ENCODE measurements around the gene USP17L27. TPM values are rescaled to one million over a fixed set of nuclear protein-coding genes. Genes with fewer than 3 reads are reported as not detected.
A peak's percentile ranks its signal among the peaks of the same experiment; 100 is the strongest.
"Not testable (repeated sequence)": the region's sequence is repeated elsewhere in the genome, so short reads cannot be mapped to it uniquely, and the experiment has no call there.

Gene USP17L27
- total RNA-seq, 1 donor from 2014 or later: not detected

- peak in 1 of 2 donors; percentile 71 for DNase-seq (ENCODE audit: low spot score in 2 of 2)
- H3K9me3 ChIP-seq; H3K27ac ChIP-seq; H3K36me3 ChIP-seq; H3K27me3 ChIP-seq; H3K4me1 ChIP-seq; intact Hi-C loops (cut with DNase I): not testable (repeated sequence)
- TF ChIP-seq, protein P1, sequence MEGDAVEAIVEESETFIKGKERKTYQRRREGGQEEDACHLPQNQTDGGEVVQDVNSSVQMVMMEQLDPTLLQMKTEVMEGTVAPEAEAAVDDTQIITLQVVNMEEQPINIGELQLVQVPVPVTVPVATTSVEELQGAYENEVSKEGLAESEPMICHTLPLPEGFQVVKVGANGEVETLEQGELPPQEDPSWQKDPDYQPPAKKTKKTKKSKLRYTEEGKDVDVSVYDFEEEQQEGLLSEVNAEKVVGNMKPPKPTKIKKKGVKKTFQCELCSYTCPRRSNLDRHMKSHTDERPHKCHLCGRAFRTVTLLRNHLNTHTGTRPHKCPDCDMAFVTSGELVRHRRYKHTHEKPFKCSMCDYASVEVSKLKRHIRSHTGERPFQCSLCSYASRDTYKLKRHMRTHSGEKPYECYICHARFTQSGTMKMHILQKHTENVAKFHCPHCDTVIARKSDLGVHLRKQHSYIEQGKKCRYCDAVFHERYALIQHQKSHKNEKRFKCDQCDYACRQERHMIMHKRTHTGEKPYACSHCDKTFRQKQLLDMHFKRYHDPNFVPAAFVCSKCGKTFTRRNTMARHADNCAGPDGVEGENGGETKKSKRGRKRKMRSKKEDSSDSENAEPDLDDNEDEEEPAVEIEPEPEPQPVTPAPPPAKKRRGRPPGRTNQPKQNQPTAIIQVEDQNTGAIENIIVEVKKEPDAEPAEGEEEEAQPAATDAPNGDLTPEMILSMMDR (IDR thresholded peaks at IDR 0.05): peak in 2 of 3 experiments; percentile 38 to 51
- peak overlapping the region in 1 of 2 donors; percentile 54 for H3K4me3 ChIP-seq
These were observed 37.1 kb downstream of the USP17L27 start for GRCh38 chr4:9381012-9381534.

DNA sequence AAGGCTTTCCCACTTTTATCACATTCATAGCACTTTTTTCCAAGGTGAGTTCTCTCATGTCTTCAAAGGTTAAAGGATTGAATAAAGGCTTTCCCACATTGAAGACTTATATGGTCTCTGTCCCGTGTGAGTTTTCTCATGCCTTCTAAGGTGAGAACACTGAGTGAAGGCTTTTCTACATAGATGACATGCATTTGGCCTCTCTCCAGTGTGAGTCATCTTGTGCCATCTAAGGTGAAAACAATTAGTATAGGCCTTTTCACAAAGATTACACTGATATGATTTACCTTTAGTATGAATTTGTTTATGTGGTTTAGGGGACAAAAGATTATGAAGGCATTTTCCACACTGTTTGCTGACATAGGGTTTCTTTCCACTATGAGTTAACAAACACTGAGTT, 40.2 kb downstream of the USP17L27 start:
- intact Hi-C loops (cut with DNase I): no loop called here
- Histone ChIP-seq H3K27ac (no peak overlapping the region), H3K27me3 (no peaks in the 10 kb centered on the region), H3K36me3 (no peaks in the 10 kb centered on the region), H3K4me1 (no peaks in the 10 kb centered on the region), H3K4me3 (no peak overlapping the region), H3K9me3 (no peaks in the 10 kb centered on the region)
- TF ChIP-seq, protein P1 (IDR thresholded peaks at IDR 0.05): no peak
- no peak for DNase-seq (ENCODE audit: low spot score in 2 of 2)

- H3K36me3 ChIP-seq; DNase-seq (ENCODE audit: low spot score in 2 of 2); H3K4me3 ChIP-seq; intact Hi-C loops (cut with DNase I); H3K9me3 ChIP-seq; H3K27me3 ChIP-seq; H3K4me1 ChIP-seq; H3K27ac ChIP-seq: not testable (repeated sequence)
These were observed 45.1 kb downstream of the USP17L27 start for GRCh38 chr4:9389001-9389400.

Other genes starting within 250 kb of the USP17L27 start
- gene FAM90A26, start 173.7 kb upstream of the USP17L27 start, total RNA-seq: not detected
- gene USP17L10, start 133.5 kb upstream of the USP17L27 start, total RNA-seq: not detected
- not detected for gene USP17L11, start 128.7 kb upstream of the USP17L27 start, total RNA-seq
- gene USP17L12, start 124.0 kb upstream of the USP17L27 start, total RNA-seq: not detected
- not detected for gene USP17L13, start 119.3 kb upstream of the USP17L27 start, total RNA-seq
- not detected for gene USP17L15, start 109.8 kb upstream of the USP17L27 start, total RNA-seq
- not detected for gene USP17L17, start 100.3 kb upstream of the USP17L27 start, total RNA-seq
- gene USP17L18, start 95.5 kb upstream of the USP17L27 start, total RNA-seq: not detected
- gene USP17L19, start 90.8 kb upstream of the USP17L27 start, total RNA-seq: not detected
- not detected for gene USP17L20, start 86.0 kb upstream of the USP17L27 start, total RNA-seq
- gene USP17L21, start 81.3 kb upstream of the USP17L27 start, total RNA-seq: not detected
- gene USP17L22, start 76.5 kb upstream of the USP17L27 start, total RNA-seq: not detected
- not detected for gene USP17L24, start 19.0 kb upstream of the USP17L27 start, total RNA-seq
- gene USP17L25, start 14.2 kb upstream of the USP17L27 start, total RNA-seq: not detected
- not detected for gene USP17L26, start 9.5 kb upstream of the USP17L27 start, total RNA-seq
- gene USP17L5, start 4.7 kb upstream of the USP17L27 start, total RNA-seq: not detected
- gene USP17L28, start 4.7 kb downstream of the USP17L27 start, total RNA-seq: not detected
- not detected for gene USP17L29, start 9.5 kb downstream of the USP17L27 start, total RNA-seq
- not detected for gene USP17L30, start 19.0 kb downstream of the USP17L27 start, total RNA-seq
- gene DEFB131A, start 100.3 kb downstream of the USP17L27 start, total RNA-seq: not detected